Measurements from ENCODE around the gene TSPAN19. TPM values are rescaled to one million over a fixed set of nuclear protein-coding genes. Genes with fewer than 3 reads are reported as not detected.

The TSPAN19 gene
- total and polyA plus RNA-seq, 2 of the 13 experiments (the other 11 are each of a cell fraction or from before 2014, with no cell fraction given), result not detected

DNA sequence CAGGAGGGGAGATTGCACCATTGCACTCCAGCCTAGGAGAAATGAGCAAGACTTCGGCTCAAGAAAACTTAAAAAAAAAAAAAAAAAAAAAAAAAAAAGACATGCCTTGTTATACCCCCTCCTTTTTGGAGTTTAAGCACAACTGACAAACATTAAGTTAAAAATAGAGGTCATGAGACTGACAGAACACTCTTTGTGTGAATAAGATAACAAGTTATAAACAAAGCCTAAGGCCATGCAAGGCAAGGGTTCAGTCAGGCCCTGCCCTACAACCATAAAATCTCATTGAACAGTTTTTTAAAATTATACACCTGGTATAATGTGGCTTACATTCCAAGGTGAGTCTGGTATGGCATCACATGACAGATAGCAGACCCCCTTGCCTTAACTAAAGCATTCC, 39.3 kb downstream of the TSPAN19 start:
- ChIA-PET POLR2A (no interaction called here), CTCF (ENCODE audit: low intra/inter-chr PET ratio, low total read pairs) (no interaction called here)
- BruUV-seq (replicated peaks), result no TSS peak
- DNase-seq (ENCODE audit: low spot score) (no peak), ATAC-seq (no peak), FAIRE-seq (no peak)
- Histone ChIP-seq H3K27ac (ENCODE audit: extremely low read length, insufficient read depth, low read length) (no peak overlapping the region), H3K79me2 (ENCODE audit: insufficient read depth, low read length) (no peaks in the 10 kb centered on the region), H4K20me1 (ENCODE audit: insufficient read depth, low read length) (no peaks in the 10 kb centered on the region), H2AFZ (ENCODE audit: low read length) (no peak overlapping the region), H3K9ac (ENCODE audit: insufficient read depth, low read depth, low read length) (no peak overlapping the region), H3K9me3 (ENCODE audit: low read length) (no peaks in the 10 kb centered on the region), H3K4me1 (ENCODE audit: insufficient read depth, low read length) (peaks cover 6% of the 10 kb centered on the region; the same call in 1 of the 2 replicates), H3K4me3 (replicated peaks in 1 of 3; ENCODE audit: insufficient read depth in 1 of 3, low read depth in 2 of 3, low read length in 3 of 3) (no peak overlapping the region), H3K4me2 (ENCODE audit: low read depth, low read length) (no peak overlapping the region), H3K27me3 (ENCODE audit: control insufficient read depth in 1 of 2, insufficient read depth in 2 of 2, low read length in 2 of 2) (no peaks in the 10 kb centered on the region), H3K36me3 (replicated peaks in 1 of 2; ENCODE audit: control insufficient read depth in 1 of 2, insufficient read depth in 2 of 2, low read length in 2 of 2) (no peaks in the 10 kb centered on the region)
- WGBS (ENCODE audit: low lambda C conversion rate), result 14% methylated on average over 1 of the region's 1 CpG
- intact Hi-C loops (cut with micrococcal nuclease; ENCODE audit: unreplicated experiment) (no loop called here), in situ Hi-C loops (cut with HindIII; ENCODE audit: extremely low pct_ligation_motif_present, low pct_unique_long_range_greater_than_20kb) (no loop called here)
- no peak for TF ChIP-seq ZNF33B (CRISPR knock-in tag; IDR thresholded peaks at IDR 0.05)
- TF ChIP-seq POLR2AphosphoS5 (IDR thresholded peaks at IDR 0.05; ENCODE audit: low read depth, low read length), result no peak

DNA sequence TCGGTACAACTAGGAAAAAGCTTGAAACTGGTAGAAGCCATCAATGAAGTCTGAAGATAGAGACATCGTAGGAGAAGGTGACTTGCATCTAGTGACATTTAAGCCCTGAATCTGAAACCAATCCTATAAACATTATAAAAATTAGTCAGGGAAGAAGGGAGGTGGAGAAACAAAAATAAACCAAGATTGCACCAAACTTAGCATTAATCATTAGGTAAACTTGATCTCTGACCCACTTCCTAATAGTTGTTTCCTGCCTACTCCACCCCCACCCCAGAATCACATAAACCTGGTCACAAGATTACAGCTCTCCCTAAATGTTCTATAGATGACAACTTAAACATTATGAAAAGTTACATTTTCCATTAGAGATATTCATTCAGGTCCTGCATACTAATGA, 40.4 kb downstream of the TSPAN19 start:
- H3K79me2 ChIP-seq (ENCODE audit: insufficient read depth, low read length), result no peaks in the 10 kb centered on the region
- no peak overlapping the region for H3K27ac ChIP-seq (ENCODE audit: extremely low read length, insufficient read depth, low read length)
- no peaks in the 10 kb centered on the region for H3K9me3 ChIP-seq (ENCODE audit: low read length)
- ChIA-PET CTCF (ENCODE audit: low intra/inter-chr PET ratio, low total read pairs) (no interaction called here), POLR2A (no interaction called here)
- FAIRE-seq, result no peak
- no peak for ATAC-seq
- H3K4me1 ChIP-seq (ENCODE audit: insufficient read depth, low read length), result peaks cover 6% of the 10 kb centered on the region; the same call in 1 of the 2 replicates
- TF ChIP-seq SSRP1 (CRISPR knock-in tag; IDR thresholded peaks at IDR 0.05), result no peak
- TF ChIP-seq YY1 (IDR thresholded peaks at IDR 0.05; ENCODE audit: insufficient read depth, insufficient replicate concordance, low read depth, low read length), result no peak
- TF ChIP-seq U2AF2 (IDR thresholded peaks at IDR 0.05; ENCODE audit: low read depth, low read length), result no peak
- no peak overlapping the region for H3K9ac ChIP-seq (ENCODE audit: insufficient read depth, low read depth, low read length)
- intact Hi-C loops (cut with micrococcal nuclease; ENCODE audit: unreplicated experiment), result no loop called here
- BruUV-seq (replicated peaks), result no TSS peak
- no peaks in the 10 kb centered on the region for H3K36me3 ChIP-seq (replicated peaks in 1 of 2; ENCODE audit: control insufficient read depth in 1 of 2, insufficient read depth in 2 of 2, low read length in 2 of 2)
- in situ Hi-C loops (cut with HindIII; ENCODE audit: extremely low pct_ligation_motif_present, low pct_unique_long_range_greater_than_20kb), result no loop called here
- no peak for DNase-seq (ENCODE audit: low spot score)
- no peak overlapping the region for H3K4me2 ChIP-seq (ENCODE audit: low read depth, low read length)
- no peaks in the 10 kb centered on the region for H4K20me1 ChIP-seq (ENCODE audit: insufficient read depth, low read length)
- WGBS (ENCODE audit: low lambda C conversion rate), result 3% methylated on average over 2 of the region's 2 CpGs
- no peak overlapping the region for H3K4me3 ChIP-seq (replicated peaks in 1 of 3; ENCODE audit: insufficient read depth in 1 of 3, low read depth in 2 of 3, low read length in 3 of 3)
- H3K27me3 ChIP-seq (ENCODE audit: control insufficient read depth in 1 of 2, insufficient read depth in 2 of 2, low read length in 2 of 2), result no peaks in the 10 kb centered on the region
- H2AFZ ChIP-seq (ENCODE audit: low read length), result no peak overlapping the region
